ENCODE data around the gene WDR36. TPM values are rescaled to one million over a fixed set of nuclear protein-coding genes. Genes with fewer than 3 reads are reported as not detected.

Gene WDR36
- total RNA-seq, 2 experiments from 2014 or later: 22.0 to 22.4 TPM

DNA sequence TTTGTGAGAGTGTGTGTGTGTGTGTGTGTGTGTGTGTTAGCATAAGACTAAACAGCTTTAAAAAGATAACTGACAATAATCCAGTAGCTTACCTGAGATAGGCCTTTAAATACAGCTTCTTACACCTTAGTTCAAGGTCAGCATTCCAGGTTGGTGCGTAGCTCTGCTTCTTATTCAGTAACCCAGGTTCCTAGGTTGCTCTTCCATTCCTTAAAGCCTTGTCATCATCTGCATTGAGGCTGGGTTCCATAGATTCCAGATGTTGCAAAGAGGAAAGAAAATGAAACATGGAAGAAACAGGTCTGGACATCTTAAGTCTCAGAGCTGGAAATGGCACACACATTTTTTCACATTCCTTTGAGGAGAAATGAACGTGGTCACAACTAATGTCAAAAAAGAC lies 78.1 kb downstream of the WDR36 start:
- ChIA-PET POLR2A (no interaction called here), CTCF (interaction anchor here (0.9 to 1.4 kb wide), 4 partner anchors 11 to 109 kb away, joined by 3 to 4 read pairs (median 4); no protein-coding TSS in a partner anchor)
- H3K4me3 Mint-ChIP-seq: no peak overlapping the region
- no peak overlapping the region for H3K27ac Mint-ChIP-seq
- Histone ChIP-seq H3K4me3 (ENCODE audit: low read length) (no peak overlapping the region), H3K36me3 (ENCODE audit: insufficient read depth, low read length) (no peaks in the 10 kb centered on the region), H3K27me3 (ENCODE audit: control insufficient read depth in 1 of 2, insufficient read depth in 2 of 2, low read length in 2 of 2) (no peaks in the 10 kb centered on the region), H3K4me1 (ENCODE audit: insufficient read depth, low read length) (no peaks in the 10 kb centered on the region), H3K27ac (ENCODE audit: low read depth in 1 of 2, low read length in 2 of 2) (no peak overlapping the region), H3K9me3 (ENCODE audit: control insufficient read depth in 1 of 2, insufficient read depth in 1 of 2, low read length in 2 of 2) (no peaks in the 10 kb centered on the region)
- peaks cover 2% of the 10 kb centered on the region for H3K9me3 Mint-ChIP-seq
- TF ChIP-seq, protein P1, sequence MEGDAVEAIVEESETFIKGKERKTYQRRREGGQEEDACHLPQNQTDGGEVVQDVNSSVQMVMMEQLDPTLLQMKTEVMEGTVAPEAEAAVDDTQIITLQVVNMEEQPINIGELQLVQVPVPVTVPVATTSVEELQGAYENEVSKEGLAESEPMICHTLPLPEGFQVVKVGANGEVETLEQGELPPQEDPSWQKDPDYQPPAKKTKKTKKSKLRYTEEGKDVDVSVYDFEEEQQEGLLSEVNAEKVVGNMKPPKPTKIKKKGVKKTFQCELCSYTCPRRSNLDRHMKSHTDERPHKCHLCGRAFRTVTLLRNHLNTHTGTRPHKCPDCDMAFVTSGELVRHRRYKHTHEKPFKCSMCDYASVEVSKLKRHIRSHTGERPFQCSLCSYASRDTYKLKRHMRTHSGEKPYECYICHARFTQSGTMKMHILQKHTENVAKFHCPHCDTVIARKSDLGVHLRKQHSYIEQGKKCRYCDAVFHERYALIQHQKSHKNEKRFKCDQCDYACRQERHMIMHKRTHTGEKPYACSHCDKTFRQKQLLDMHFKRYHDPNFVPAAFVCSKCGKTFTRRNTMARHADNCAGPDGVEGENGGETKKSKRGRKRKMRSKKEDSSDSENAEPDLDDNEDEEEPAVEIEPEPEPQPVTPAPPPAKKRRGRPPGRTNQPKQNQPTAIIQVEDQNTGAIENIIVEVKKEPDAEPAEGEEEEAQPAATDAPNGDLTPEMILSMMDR (IDR thresholded peaks at IDR 0.05): no peak
- no peaks in the 10 kb centered on the region for H3K36me3 Mint-ChIP-seq (ENCODE audit: low read depth)
- DNase-seq: no peak
- H3K4me1 Mint-ChIP-seq (ENCODE audit: low read depth): peaks cover 19% of the 10 kb centered on the region
- ATAC-seq (ENCODE audit: poor library complexity): no peak
- no peaks in the 10 kb centered on the region for H3K27me3 Mint-ChIP-seq
- intact Hi-C loops (cut with DNase I, micrococcal nuclease): no loop called here

DNA sequence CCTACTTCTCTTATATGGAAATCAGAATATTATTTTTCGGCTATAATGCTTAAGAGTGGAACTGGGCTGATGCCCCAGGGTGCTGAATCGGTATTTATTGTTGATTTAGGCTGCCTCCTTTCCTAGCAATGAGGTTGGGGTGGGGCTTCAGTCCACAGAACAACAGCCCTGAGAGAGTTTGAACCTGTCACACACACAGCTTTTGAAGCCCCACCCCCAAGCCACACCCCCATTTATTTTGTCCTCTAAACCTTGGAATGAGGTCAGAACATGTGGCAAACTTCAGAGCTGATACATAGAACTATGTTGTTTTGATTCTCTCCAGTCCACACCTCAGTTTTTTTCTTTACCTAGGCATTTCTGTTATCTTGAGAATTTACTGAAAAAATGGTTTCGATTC lies 80.4 kb downstream of the WDR36 start:
- peaks cover 2% of the 10 kb centered on the region for H3K9me3 Mint-ChIP-seq
- CTCF ChIA-PET: interaction anchor here (1.1 kb wide), 1 partner anchor 29 kb away, joined by 5 read pairs; no protein-coding TSS in a partner anchor

DNA sequence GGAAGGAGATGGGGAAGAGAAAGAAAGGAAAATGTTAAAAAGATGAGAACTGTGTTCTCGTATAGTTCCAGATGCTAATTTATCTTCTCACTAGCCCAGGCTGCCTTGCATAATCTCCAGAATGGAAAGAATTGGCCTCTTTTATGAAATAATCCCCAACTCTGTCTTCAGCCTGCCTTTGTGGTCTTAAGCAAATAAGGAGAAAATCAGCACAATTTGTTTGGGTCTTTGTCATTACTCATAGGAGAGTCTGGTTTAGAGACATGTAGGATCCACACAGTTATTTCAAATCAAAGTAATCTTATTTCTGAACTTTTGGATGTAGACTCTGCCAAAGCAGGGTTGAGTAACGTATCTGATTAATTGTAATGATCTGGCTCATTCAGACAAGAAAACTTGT lies 81.3 kb downstream of the WDR36 start:
- CTCF ChIA-PET: no interaction called here
- H3K4me1 Mint-ChIP-seq (ENCODE audit: low read depth): peaks cover 19% of the 10 kb centered on the region

More for the DNA sequence above, 80.4 kb downstream of the WDR36 start:
- TF ChIP-seq, protein P1 (IDR thresholded peaks at IDR 0.05): no peak
- ATAC-seq (ENCODE audit: poor library complexity): peak; percentile 57
- Histone ChIP-seq H3K4me1 (ENCODE audit: insufficient read depth, low read length) (no peaks in the 10 kb centered on the region), H3K36me3 (ENCODE audit: insufficient read depth, low read length) (no peaks in the 10 kb centered on the region), H3K9me3 (ENCODE audit: control insufficient read depth in 1 of 2, insufficient read depth in 1 of 2, low read length in 2 of 2) (no peaks in the 10 kb centered on the region), H3K4me3 (ENCODE audit: low read length) (no peak overlapping the region), H3K27ac (ENCODE audit: low read depth in 1 of 2, low read length in 2 of 2) (no peak overlapping the region), H3K27me3 (ENCODE audit: control insufficient read depth in 1 of 2, insufficient read depth in 2 of 2, low read length in 2 of 2) (no peaks in the 10 kb centered on the region)
- Mint-ChIP-seq H3K36me3 (ENCODE audit: low read depth) (no peaks in the 10 kb centered on the region), H3K4me1 (ENCODE audit: low read depth) (peaks cover 19% of the 10 kb centered on the region), H3K27me3 (no peaks in the 10 kb centered on the region), H3K27ac (no peak overlapping the region), H3K4me3 (no peak overlapping the region)
- intact Hi-C loops (cut with DNase I, micrococcal nuclease): no loop called here
- DNase-seq: peak in 2 of 14 experiments; percentile 8 to 12
- POLR2A ChIA-PET: interaction anchor here (0.9 kb wide), 1 partner anchor 33 kb away, joined by 3 read pairs; no protein-coding TSS in a partner anchor

More for the DNA sequence above, 81.3 kb downstream of the WDR36 start:
- Mint-ChIP-seq H3K27ac (no peak overlapping the region), H3K27me3 (no peaks in the 10 kb centered on the region), H3K36me3 (ENCODE audit: low read depth) (no peaks in the 10 kb centered on the region), H3K4me3 (no peak overlapping the region), H3K9me3 (peaks cover 2% of the 10 kb centered on the region)
- Histone ChIP-seq H3K4me3 (ENCODE audit: low read length) (no peak overlapping the region), H3K4me1 (ENCODE audit: insufficient read depth, low read length) (no peaks in the 10 kb centered on the region), H3K9me3 (ENCODE audit: control insufficient read depth in 1 of 2, insufficient read depth in 1 of 2, low read length in 2 of 2) (no peaks in the 10 kb centered on the region), H3K36me3 (ENCODE audit: insufficient read depth, low read length) (no peaks in the 10 kb centered on the region), H3K27me3 (ENCODE audit: control insufficient read depth in 1 of 2, insufficient read depth in 2 of 2, low read length in 2 of 2) (no peaks in the 10 kb centered on the region), H3K27ac (ENCODE audit: low read depth in 1 of 2, low read length in 2 of 2) (no peak overlapping the region)
- no peak for ATAC-seq (ENCODE audit: poor library complexity)
- TF ChIP-seq, protein P1 (IDR thresholded peaks at IDR 0.05): no peak
- POLR2A ChIA-PET: no interaction called here
- DNase-seq: no peak
- intact Hi-C loops (cut with DNase I, micrococcal nuclease): no loop called here

Other genes with a start within 250 kb of the WDR36 start
- gene TSLP, start 20.6 kb upstream of the WDR36 start, total RNA-seq: not detected
- 100 to 1,000 TPM; 202 to 225 TPM for gene CAMK4, start 132.0 kb downstream of the WDR36 start, total RNA-seq